ENCODE results near the gene IL21R.
"Not testable (repeated sequence)": the region's sequence is repeated elsewhere in the genome, so short reads cannot be mapped to it uniquely, and the experiment has no call there.

The IL21R gene

GRCh38 chr16:27389272-27389961, 12.6 kb upstream of the IL21R start:
- DNase-seq (ENCODE audit: low read depth, low spot score): no peak
- in situ Hi-C loops (cut with HindIII; ENCODE audit: low sequenced_read_pairs): no loop called here
- TF ChIP-seq CTCF (IDR thresholded peaks at IDR 0.05; ENCODE audit: low read depth, low read length): no peak
- H3K4me3 ChIP-seq (ENCODE audit: low read depth, low read length): no peak overlapping the region

GRCh38 chr16:27390151-27390550, 11.8 kb upstream of the IL21R start:
- DNase-seq (ENCODE audit: low read depth, low spot score): no peak

GRCh38 chr16:27392671-27393070, 9.3 kb upstream of the IL21R start:
- in situ Hi-C loops (cut with HindIII; ENCODE audit: low sequenced_read_pairs): no loop called here
- H3K4me3 ChIP-seq (ENCODE audit: low read depth, low read length): no peak overlapping the region
- DNase-seq (ENCODE audit: low read depth, low spot score): no peak
- TF ChIP-seq CTCF (IDR thresholded peaks at IDR 0.05; ENCODE audit: low read depth, low read length): no peak

More at GRCh38 chr16:27390151-27390550, 11.8 kb upstream of the IL21R start:
- no peak overlapping the region for H3K4me3 ChIP-seq (ENCODE audit: low read depth, low read length)
- in situ Hi-C loops (cut with HindIII; ENCODE audit: low sequenced_read_pairs): no loop called here
- no peak for TF ChIP-seq CTCF (IDR thresholded peaks at IDR 0.05; ENCODE audit: low read depth, low read length)

GRCh38 chr16:27394516-27394915, 7.5 kb upstream of the IL21R start:
- no peak for DNase-seq (ENCODE audit: low read depth, low spot score)
- in situ Hi-C loops (cut with HindIII; ENCODE audit: low sequenced_read_pairs): no loop called here
- H3K4me3 ChIP-seq (ENCODE audit: low read depth, low read length): no peak overlapping the region
- no peak for TF ChIP-seq CTCF (IDR thresholded peaks at IDR 0.05; ENCODE audit: low read depth, low read length)

GRCh38 chr16:27398341-27398893, 3.6 kb upstream of the IL21R start:
- in situ Hi-C loops (cut with HindIII; ENCODE audit: low sequenced_read_pairs); H3K4me3 ChIP-seq (ENCODE audit: low read depth, low read length); DNase-seq (ENCODE audit: low read depth, low spot score): not testable (repeated sequence)

- no peak for TF ChIP-seq CTCF (IDR thresholded peaks at IDR 0.05; ENCODE audit: low read depth, low read length)
- in situ Hi-C loops (cut with HindIII; ENCODE audit: low sequenced_read_pairs): no loop called here
- no peak overlapping the region for H3K4me3 ChIP-seq (ENCODE audit: low read depth, low read length)
- DNase-seq (ENCODE audit: low read depth, low spot score): no peak
Measured at GRCh38 chr16:27398894-27399853, 2.8 kb upstream of the IL21R start.

All from astrocyte of the spinal cord (primary cell).